Colonic mucosa (tissue), 4 donors: ENCODE results near the gene ZNF407. TPM values are rescaled to one million over a fixed set of nuclear protein-coding genes. Genes with fewer than 3 reads are reported as not detected.

ENCODE experiments used
- DNase-seq: peaks from one replicate; pipeline ENCODE4 v3.0.0-alpha.2; 2020
- H3K27ac ChIP-seq: fragments of 200-600 bp; one replicate; pipeline ENCODE4 v1.8.0; 2021
- H3K27me3 ChIP-seq: fragments of 200-600 bp; one replicate; pipeline ENCODE4 v1.8.0; 2021
- H3K36me3 ChIP-seq: fragments of 200-600 bp; one replicate; pipeline ENCODE4 v1.8.0; 2021
- H3K4me1 ChIP-seq: fragments of 200-600 bp; one replicate; pipeline ENCODE4 v1.8.0; 2021; ENCODE audit warnings: mild to moderate bottlenecking
- H3K4me3 ChIP-seq: fragments of 200-600 bp; one replicate; pipeline ENCODE4 v1.8.0; 2021
- H3K9ac ChIP-seq, 2 donors: one replicate each; pipeline ENCODE4 v1.7.0; 2013; ENCODE audit warnings: control low read depth in 2 of 2, low read depth in 2 of 2, low read length in 2 of 2
- H3K9me3 ChIP-seq: fragments of 200-600 bp; one replicate; pipeline ENCODE4 v1.8.0; 2021
- intact Hi-C: fragments of 100-400 bp; cut with DNase I; formaldehyde crosslinking; loops from one replicate; pipeline ENCODE4 v1.14.1; 2022
- total RNA-seq, 2 donors: library from RNA; stranded (reverse); fragmentation: NEBNext Ultra II Directional in 1 of 2; extraction: Animal tissue kit (Norgen Biotek cat#: 25700) in 1 of 2; gene quantifications; one replicate each; pipeline ENCODE4 v1.2.1, GENCODE V29; 2021
- TF ChIP-seq, protein P1 (sequence below): fragments of 200-600 bp; IDR thresholded peaks from one replicate; pipeline ENCODE4 v1.8.0; 2022; ENCODE audit warnings: antibody characterized with exemption, mild to moderate bottlenecking
- donor health status: healthy.
- donor health status: DM: no; HTN: no; CAD: no.
- donor health status: DM: no; HTN: no; CAD: no.

ZNF407 gene
- total RNA-seq, 2 donors from 2014 or later: 8.1 to 13.1 TPM

DNA sequence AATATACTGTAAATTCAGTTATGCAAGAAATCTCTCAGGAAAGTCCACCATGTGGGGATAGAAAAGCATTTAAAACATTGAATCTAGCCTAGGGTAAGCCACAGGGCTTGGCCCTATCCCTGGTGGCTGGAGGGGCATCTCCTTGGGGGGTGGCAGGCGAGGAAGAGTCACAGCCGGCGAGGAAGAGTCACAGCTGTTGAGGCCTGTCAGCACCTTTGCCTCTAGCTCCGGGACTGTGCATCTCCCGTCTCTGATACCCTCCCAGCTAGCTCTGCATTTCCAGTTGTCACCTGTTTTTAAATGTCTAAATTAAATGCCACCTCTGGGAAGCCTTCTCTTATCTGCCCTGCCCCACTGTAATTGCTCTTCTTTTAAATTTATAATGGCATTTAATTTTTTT lies 276.7 kb downstream of the ZNF407 start:
- Histone ChIP-seq H3K27me3 (no peaks in the 10 kb centered on the region), H3K4me1 (no peaks in the 10 kb centered on the region), H3K27ac (no peak overlapping the region), H3K4me3 (no peak overlapping the region), H3K9me3 (no peaks in the 10 kb centered on the region), H3K9ac (no peak overlapping the region), H3K36me3 (no peaks in the 10 kb centered on the region)
- intact Hi-C loops: no loop called here
- TF ChIP-seq, protein P1, sequence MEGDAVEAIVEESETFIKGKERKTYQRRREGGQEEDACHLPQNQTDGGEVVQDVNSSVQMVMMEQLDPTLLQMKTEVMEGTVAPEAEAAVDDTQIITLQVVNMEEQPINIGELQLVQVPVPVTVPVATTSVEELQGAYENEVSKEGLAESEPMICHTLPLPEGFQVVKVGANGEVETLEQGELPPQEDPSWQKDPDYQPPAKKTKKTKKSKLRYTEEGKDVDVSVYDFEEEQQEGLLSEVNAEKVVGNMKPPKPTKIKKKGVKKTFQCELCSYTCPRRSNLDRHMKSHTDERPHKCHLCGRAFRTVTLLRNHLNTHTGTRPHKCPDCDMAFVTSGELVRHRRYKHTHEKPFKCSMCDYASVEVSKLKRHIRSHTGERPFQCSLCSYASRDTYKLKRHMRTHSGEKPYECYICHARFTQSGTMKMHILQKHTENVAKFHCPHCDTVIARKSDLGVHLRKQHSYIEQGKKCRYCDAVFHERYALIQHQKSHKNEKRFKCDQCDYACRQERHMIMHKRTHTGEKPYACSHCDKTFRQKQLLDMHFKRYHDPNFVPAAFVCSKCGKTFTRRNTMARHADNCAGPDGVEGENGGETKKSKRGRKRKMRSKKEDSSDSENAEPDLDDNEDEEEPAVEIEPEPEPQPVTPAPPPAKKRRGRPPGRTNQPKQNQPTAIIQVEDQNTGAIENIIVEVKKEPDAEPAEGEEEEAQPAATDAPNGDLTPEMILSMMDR: no peak
- no peak for DNase-seq

GRCh38 chr18:74876630-74877243 lies 279.1 kb downstream of the ZNF407 start:
- no peak overlapping the region for H3K9ac ChIP-seq
- intact Hi-C loops: no loop called here
- no peak overlapping the region for H3K4me3 ChIP-seq
- no peak for DNase-seq
- no peaks in the 10 kb centered on the region for H3K4me1 ChIP-seq
- no peaks in the 10 kb centered on the region for H3K9me3 ChIP-seq
- TF ChIP-seq, protein P1: no peak
- no peaks in the 10 kb centered on the region for H3K36me3 ChIP-seq
- H3K27me3 ChIP-seq: no peaks in the 10 kb centered on the region
- H3K27ac ChIP-seq: no peak overlapping the region

GRCh38 chr18:74878267-74878666 lies 280.6 kb downstream of the ZNF407 start:
- intact Hi-C loops: no loop called here
- Histone ChIP-seq H3K4me1 (no peaks in the 10 kb centered on the region), H3K36me3 (no peaks in the 10 kb centered on the region), H3K27me3 (no peaks in the 10 kb centered on the region), H3K27ac (no peak overlapping the region), H3K4me3 (no peak overlapping the region), H3K9ac (no peak overlapping the region), H3K9me3 (no peaks in the 10 kb centered on the region)
- TF ChIP-seq, protein P1: no peak
- no peak for DNase-seq

- DNase-seq: no peak
- intact Hi-C loops: no loop called here
- Histone ChIP-seq H3K9ac (no peak overlapping the region), H3K27ac (no peak overlapping the region), H3K4me1 (no peaks in the 10 kb centered on the region), H3K36me3 (no peaks in the 10 kb centered on the region), H3K4me3 (no peak overlapping the region), H3K9me3 (no peaks in the 10 kb centered on the region), H3K27me3 (no peaks in the 10 kb centered on the region)
- TF ChIP-seq, protein P1: no peak
Observed at GRCh38 chr18:74880706-74881278, 283.1 kb downstream of the ZNF407 start.

GRCh38 chr18:74892066-74892627 lies 294.5 kb downstream of the ZNF407 start:
- Histone ChIP-seq H3K4me3 (no peak overlapping the region), H3K9ac (no peak overlapping the region), H3K27ac (no peak overlapping the region), H3K27me3 (no peaks in the 10 kb centered on the region), H3K4me1 (no peaks in the 10 kb centered on the region), H3K9me3 (no peaks in the 10 kb centered on the region), H3K36me3 (no peaks in the 10 kb centered on the region)
- no peak for DNase-seq
- intact Hi-C loops: loop anchor here (10.0 kb wide), 2 partner anchors 153 to 583 kb away; no protein-coding TSS in a partner anchor
- TF ChIP-seq, protein P1: no peak
